Prostate gland (tissue), 2 donors: ENCODE measurements around the gene SCFD1. TPM values are rescaled to one million over a fixed set of nuclear protein-coding genes. Genes with fewer than 3 reads are reported as not detected.
"Not testable (repeated sequence)": the region's sequence is repeated elsewhere in the genome, so short reads cannot be mapped to it uniquely, and the experiment has no call there.

Source experiments
- DNase-seq: peaks from one replicate; pipeline ENCODE4 v3.0.0-alpha.2; 2019; ENCODE audit warnings: low spot score
- H3K27ac ChIP-seq, 2 donors: fragments of 200-600 bp; sonication (generic); 2 replicates each; pipeline ENCODE4 v1.5.1; 2017 to 2019
- H3K27me3 ChIP-seq: fragments of 200-600 bp; sonication (generic); replicated peaks from 2 replicates; pipeline ENCODE4 v1.5.1; 2019; ENCODE audit not compliant: insufficient read depth
- H3K36me3 ChIP-seq, 2 donors: fragments of 200-600 bp; sonication (generic); 1 replicate in 1 of 2; 2 replicates in 1 of 2; pipeline versions ENCODE4 v1.5.1 to v1.8.1; 2017 to 2019
- H3K4me1 ChIP-seq: fragments of 200-600 bp; sonication (generic); replicated peaks from 2 replicates; pipeline ENCODE4 v1.5.1; 2019
- H3K4me3 ChIP-seq, 2 donors: fragments of 200-600 bp; sonication (generic); 2 replicates each; pipeline ENCODE4 v1.5.1; 2017 to 2019
- H3K9me3 ChIP-seq: fragments of 200-600 bp; sonication (generic); 2 replicates; pipeline ENCODE4 v1.5.1; 2017
- CTCF ChIP-seq, 4 experiments: fragments of 200-600 bp in 2 of 4; fragments of 450-650 bp in 2 of 4; sonication (generic) in 2 of 4; IDR thresholded peaks; 1 replicate in 3 of 4; 2 replicates in 1 of 4; pipeline ENCODE4 v1.5.1; 2016 to 2019; ENCODE audit warnings: antibody characterized with exemption in 4 of 4, mild to moderate bottlenecking in 2 of 4, moderate library complexity in 2 of 4
- POLR2A ChIP-seq: fragments of 450-650 bp; IDR thresholded peaks from one replicate; pipeline ENCODE4 v1.6.1; 2016; ENCODE audit warnings: antibody characterized with exemption, mild to moderate bottlenecking
- POLR2AphosphoS5 ChIP-seq: sonication (generic); formaldehyde crosslinking; IDR thresholded peaks from one replicate; pipeline ENCODE4 v1.6.1; 2017; ENCODE audit warnings: antibody characterized with exemption
- WGBS: methylation state at CpG from one replicate; pipeline ENCODE4 v1.1.5; 2018; 5-methylcytosine and 5-hydroxymethylcytosine counted together
- intact Hi-C: fragments of 100-400 bp; cut with DNase I; formaldehyde crosslinking; loops from one replicate; pipeline ENCODE4 v1.14.2; 2022
- total RNA-seq, 2 donors: library from RNA; depleted of rRNA; stranded (reverse); fragments of >200 nt; gene quantifications; one replicate each; pipeline ENCODE4 v1.1.0, GENCODE V29; 2016

The SCFD1 gene
- total RNA-seq, 2 donors from 2014 or later, result 43.4 to 49.6 TPM

GRCh38 chr14:30673071-30673470, 51.0 kb downstream of the SCFD1 start:
- Histone ChIP-seq H3K4me1 (no peaks in the 10 kb centered on the region), H3K9me3 (no peaks in the 10 kb centered on the region), H3K36me3 (no peaks in the 10 kb centered on the region), H3K27me3 (no peaks in the 10 kb centered on the region), H3K27ac (no peak overlapping the region), H3K4me3 (no peak overlapping the region)
- TF ChIP-seq CTCF (IDR thresholded peaks at IDR 0.05) (no peak), POLR2A (no peak), POLR2AphosphoS5 (no peak)
- WGBS, result 52% methylated on average over 1 of the region's 1 CpG
- intact Hi-C loops, result no loop called here
- DNase-seq, result no peak

GRCh38 chr14:30678926-30679431, 56.9 kb downstream of the SCFD1 start:
- H3K9me3 ChIP-seq, result no peaks in the 10 kb centered on the region
- H3K27me3 ChIP-seq, result no peaks in the 10 kb centered on the region
- H3K4me1 ChIP-seq, result no peaks in the 10 kb centered on the region
- H3K36me3 ChIP-seq, result no peaks in the 10 kb centered on the region
- TF ChIP-seq CTCF (IDR thresholded peaks at IDR 0.05) (no peak), POLR2A (no peak), POLR2AphosphoS5 (no peak)
- no peak for DNase-seq
- no peak overlapping the region for H3K27ac ChIP-seq
- H3K4me3 ChIP-seq, result no peak overlapping the region
- intact Hi-C loops, result no loop called here

GRCh38 chr14:30680036-30680435, 57.9 kb downstream of the SCFD1 start:
- intact Hi-C loops, result no loop called here
- no peak for TF ChIP-seq CTCF (IDR thresholded peaks at IDR 0.05)
- no peak for TF ChIP-seq POLR2A
- TF ChIP-seq POLR2AphosphoS5, result no peak
- Histone ChIP-seq H3K27ac (no peak overlapping the region), H3K4me1 (no peaks in the 10 kb centered on the region), H3K9me3 (no peaks in the 10 kb centered on the region), H3K4me3 (no peak overlapping the region), H3K27me3 (no peaks in the 10 kb centered on the region), H3K36me3 (no peaks in the 10 kb centered on the region)
- no peak for DNase-seq

GRCh38 chr14:30680776-30681175, 58.7 kb downstream of the SCFD1 start:
- H3K36me3 ChIP-seq, H3K9me3 ChIP-seq, H3K27ac ChIP-seq, H3K4me1 ChIP-seq, H3K4me3 ChIP-seq, intact Hi-C loops, H3K27me3 ChIP-seq, DNase-seq: not testable (repeated sequence)
- WGBS, result 98% methylated on average over 5 of the region's 5 CpGs

- no peaks in the 10 kb centered on the region for H3K9me3 ChIP-seq
- no peak for DNase-seq
- H3K27ac ChIP-seq, result no peak overlapping the region
- 97% methylated on average over 2 of the region's 2 CpGs for WGBS
- no peaks in the 10 kb centered on the region for H3K4me1 ChIP-seq
- H3K27me3 ChIP-seq, result no peaks in the 10 kb centered on the region
- H3K4me3 ChIP-seq, result no peak overlapping the region
- intact Hi-C loops, result no loop called here
- TF ChIP-seq POLR2AphosphoS5 (no peak), POLR2A (no peak), CTCF (IDR thresholded peaks at IDR 0.05) (no peak)
- no peaks in the 10 kb centered on the region for H3K36me3 ChIP-seq
Observed at GRCh38 chr14:30681752-30682355, 59.7 kb downstream of the SCFD1 start.
